ENCODE measurements around the gene NHLH2. TPM values are rescaled to one million over a fixed set of nuclear protein-coding genes. Genes with fewer than 3 reads are reported as not detected.

Gene NHLH2
- total RNA-seq, 6 experiments from 2014 or later = not detected

- Mint-ChIP-seq H3K4me3 (no peak overlapping the region), H3K27ac (no peak overlapping the region), H3K27me3 (ENCODE audit: insufficient read depth) (peaks cover 25% of the 10 kb centered on the region), H3K9me3 (no peaks in the 10 kb centered on the region), H3K36me3 (ENCODE audit: low read depth) (no peaks in the 10 kb centered on the region), H3K4me1 (ENCODE audit: low read depth) (no peaks in the 10 kb centered on the region)
- no peak for DNase-seq
- TF ChIP-seq CTCF (IDR thresholded peaks at IDR 0.05) = no peak
These were observed 6.9 kb upstream of the NHLH2 start for GRCh38 chr1:115847787-115848186.

- H3K27me3 Mint-ChIP-seq (ENCODE audit: insufficient read depth) = peaks cover 39% of the 10 kb centered on the region
These were observed 2.0 kb upstream of the NHLH2 start for GRCh38 chr1:115842948-115843347.

GRCh38 chr1:115839679-115840237 is 1.2 kb downstream of the NHLH2 start:
- Mint-ChIP-seq H3K4me3 (no peak overlapping the region), H3K9me3 (no peaks in the 10 kb centered on the region), H3K36me3 (ENCODE audit: low read depth) (no peaks in the 10 kb centered on the region), H3K27me3 (ENCODE audit: insufficient read depth) (peaks cover 44% of the 10 kb centered on the region), H3K4me1 (ENCODE audit: low read depth) (no peaks in the 10 kb centered on the region), H3K27ac (no peak overlapping the region)
- no peak for DNase-seq
- no peak for TF ChIP-seq CTCF (IDR thresholded peaks at IDR 0.05)

More at GRCh38 chr1:115842948-115843347, 2.0 kb upstream of the NHLH2 start:
- Mint-ChIP-seq H3K36me3 (ENCODE audit: low read depth) (no peaks in the 10 kb centered on the region), H3K9me3 (no peaks in the 10 kb centered on the region), H3K4me3 (no peak overlapping the region), H3K4me1 (ENCODE audit: low read depth) (no peaks in the 10 kb centered on the region), H3K27ac (no peak overlapping the region)
- TF ChIP-seq CTCF (IDR thresholded peaks at IDR 0.05) = no peak
- DNase-seq = no peak

- Mint-ChIP-seq H3K9me3 (no peaks in the 10 kb centered on the region), H3K4me1 (ENCODE audit: low read depth) (no peaks in the 10 kb centered on the region), H3K27ac (no peak overlapping the region), H3K36me3 (ENCODE audit: low read depth) (no peaks in the 10 kb centered on the region), H3K27me3 (ENCODE audit: insufficient read depth) (peaks cover 45% of the 10 kb centered on the region), H3K4me3 (peak overlapping the region; percentile 75)
- DNase-seq = no peak
- TF ChIP-seq CTCF (IDR thresholded peaks at IDR 0.05) = no peak
These were observed 1.8 kb downstream of the NHLH2 start for GRCh38 chr1:115839029-115839678.

- no peaks in the 10 kb centered on the region for H3K9me3 Mint-ChIP-seq
- H3K4me3 Mint-ChIP-seq = peak overlapping the region; percentile 75
- H3K27ac Mint-ChIP-seq = no peak overlapping the region
- no peaks in the 10 kb centered on the region for H3K4me1 Mint-ChIP-seq (ENCODE audit: low read depth)
- peaks cover 42% of the 10 kb centered on the region for H3K27me3 Mint-ChIP-seq (ENCODE audit: insufficient read depth)
- no peak for TF ChIP-seq CTCF (IDR thresholded peaks at IDR 0.05)
- H3K36me3 Mint-ChIP-seq (ENCODE audit: low read depth) = no peaks in the 10 kb centered on the region
- no peak for DNase-seq
These were observed 2.4 kb downstream of the NHLH2 start for GRCh38 chr1:115838431-115839028.

Data from HFFc6 (cell line).